ENCODE data around the gene SFTPA1. TPM values are rescaled to one million over a fixed set of nuclear protein-coding genes. Genes with fewer than 3 reads are reported as not detected.
"Not testable (repeated sequence)": the region's sequence is repeated elsewhere in the genome, so short reads cannot be mapped to it uniquely, and the experiment has no call there.

The SFTPA1 gene
- total and polyA plus RNA-seq, 10 donors: 0.30 to 1.4 (median 1.1) TPM; not detected in 6

- WGBS, 5 donors: 93 to 100% (median 97%) methylated on average over 1 of the region's 1 CpG
- Histone ChIP-seq H3K36me3 (no peaks in the 10 kb centered on the region), H3K27me3 (replicated peaks in 1 of 7) (no peaks in the 10 kb centered on the region), H3K27ac (no peak overlapping the region), H3K4me1 (no peaks in the 10 kb centered on the region), H3K4me3 (no peak overlapping the region), H3K9me3 (peaks cover 0 to 6% (median 0%) of the 10 kb centered on the region in 8 donors)
- intact Hi-C loops (cut with DNase I; ENCODE audit: low total_unique reads): no loop called here
- DNase-seq: no peak
- TF ChIP-seq POLR2A (IDR thresholded peaks at IDR 0.05): no peak
These were observed 5.4 kb downstream of the SFTPA1 start for GRCh38 chr10:79616164-79616563.

GRCh38 chr10:79623663-79624062 is 12.9 kb downstream of the SFTPA1 start:
- not testable (repeated sequence) for H3K27me3 ChIP-seq (replicated peaks in 1 of 7)

DNA sequence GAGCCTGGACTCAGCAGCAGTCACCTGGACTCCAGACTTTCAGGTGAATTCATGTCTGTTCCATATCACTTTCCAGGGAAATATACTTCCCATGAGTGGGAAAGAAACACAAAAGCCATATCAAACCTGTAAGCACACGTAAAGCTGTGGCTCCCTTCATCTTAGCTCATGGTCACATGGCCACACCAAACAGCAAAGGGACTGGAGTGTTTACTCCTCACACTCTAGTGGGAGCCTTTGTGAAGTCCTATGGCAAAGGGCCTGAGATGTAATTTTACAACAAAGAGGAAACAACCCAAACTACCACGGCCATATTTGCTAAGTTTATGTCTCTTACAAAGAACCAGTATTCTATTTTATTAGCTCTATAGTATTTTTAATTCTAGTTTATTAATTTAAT is 16.3 kb downstream of the SFTPA1 start:
- TF ChIP-seq, protein P1, sequence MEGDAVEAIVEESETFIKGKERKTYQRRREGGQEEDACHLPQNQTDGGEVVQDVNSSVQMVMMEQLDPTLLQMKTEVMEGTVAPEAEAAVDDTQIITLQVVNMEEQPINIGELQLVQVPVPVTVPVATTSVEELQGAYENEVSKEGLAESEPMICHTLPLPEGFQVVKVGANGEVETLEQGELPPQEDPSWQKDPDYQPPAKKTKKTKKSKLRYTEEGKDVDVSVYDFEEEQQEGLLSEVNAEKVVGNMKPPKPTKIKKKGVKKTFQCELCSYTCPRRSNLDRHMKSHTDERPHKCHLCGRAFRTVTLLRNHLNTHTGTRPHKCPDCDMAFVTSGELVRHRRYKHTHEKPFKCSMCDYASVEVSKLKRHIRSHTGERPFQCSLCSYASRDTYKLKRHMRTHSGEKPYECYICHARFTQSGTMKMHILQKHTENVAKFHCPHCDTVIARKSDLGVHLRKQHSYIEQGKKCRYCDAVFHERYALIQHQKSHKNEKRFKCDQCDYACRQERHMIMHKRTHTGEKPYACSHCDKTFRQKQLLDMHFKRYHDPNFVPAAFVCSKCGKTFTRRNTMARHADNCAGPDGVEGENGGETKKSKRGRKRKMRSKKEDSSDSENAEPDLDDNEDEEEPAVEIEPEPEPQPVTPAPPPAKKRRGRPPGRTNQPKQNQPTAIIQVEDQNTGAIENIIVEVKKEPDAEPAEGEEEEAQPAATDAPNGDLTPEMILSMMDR (IDR thresholded peaks at IDR 0.05 in 8 of 11, conservative IDR thresholded peaks at IDR 0.05 in 3 of 11): no peak
- TF ChIP-seq POLR2A (IDR thresholded peaks at IDR 0.05): no peak
- Histone ChIP-seq H3K4me1 (no peaks in the 10 kb centered on the region), H3K4me3 (no peak overlapping the region), H3K36me3 (no peaks in the 10 kb centered on the region), H3K27me3 (replicated peaks in 1 of 7) (no peaks in the 10 kb centered on the region), H3K27ac (no peak overlapping the region), H3K9me3 (peaks cover 0 to 25% (median 22%) of the 10 kb centered on the region in 8 donors)
- no peak for DNase-seq
- 71 to 92% (median 80%) methylated on average over 2 of the region's 2 CpGs for WGBS, 5 donors
- intact Hi-C loops (cut with DNase I; ENCODE audit: low total_unique reads): no loop called here

More at GRCh38 chr10:79623663-79624062, 12.9 kb downstream of the SFTPA1 start:
- H3K27ac ChIP-seq; H3K4me1 ChIP-seq; H3K36me3 ChIP-seq; DNase-seq; H3K4me3 ChIP-seq; intact Hi-C loops (cut with DNase I; ENCODE audit: low total_unique reads): not testable (repeated sequence)
- peaks cover 0 to 29% (median 22%) of the 10 kb centered on the region in 8 donors for H3K9me3 ChIP-seq

DNA sequence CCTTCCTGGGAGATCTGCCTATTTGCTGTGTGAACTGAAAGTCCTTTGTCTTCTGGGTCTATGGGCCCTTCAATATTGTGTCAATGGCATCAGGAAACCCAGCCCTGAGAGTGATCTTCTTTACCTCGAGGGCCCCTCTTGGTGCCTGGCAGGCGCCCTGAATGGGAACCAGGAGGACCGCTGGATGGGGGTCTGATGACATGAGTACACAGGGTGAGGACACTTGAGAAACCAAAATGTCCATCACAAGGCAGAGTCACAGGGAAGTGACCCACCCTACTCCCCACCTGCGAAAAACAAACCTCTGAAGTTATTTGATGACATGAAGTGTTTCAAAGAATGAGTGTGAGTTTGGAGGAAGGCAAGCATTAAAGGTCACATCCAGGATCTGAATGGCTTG is 17.3 kb downstream of the SFTPA1 start:
- intact Hi-C loops (cut with DNase I; ENCODE audit: low total_unique reads): no loop called here
- H3K36me3 ChIP-seq: no peaks in the 10 kb centered on the region
- no peak overlapping the region for H3K4me3 ChIP-seq
- WGBS, 5 donors: 81 to 100% (median 91%) methylated on average over 4 of the region's 4 CpGs
- no peaks in the 10 kb centered on the region for H3K27me3 ChIP-seq (replicated peaks in 1 of 7)
- H3K9me3 ChIP-seq: peaks cover 0 to 25% (median 22%) of the 10 kb centered on the region in 8 donors
- TF ChIP-seq POLR2A (IDR thresholded peaks at IDR 0.05) (no peak), POLR2AphosphoS5 (IDR thresholded peaks at IDR 0.05) (no peak)
- TF ChIP-seq, protein P1 (IDR thresholded peaks at IDR 0.05 in 8 of 11, conservative IDR thresholded peaks at IDR 0.05 in 3 of 11): no peak
- no peaks in the 10 kb centered on the region for H3K4me1 ChIP-seq
- H3K27ac ChIP-seq: no peak overlapping the region
- DNase-seq: no peak

DNA sequence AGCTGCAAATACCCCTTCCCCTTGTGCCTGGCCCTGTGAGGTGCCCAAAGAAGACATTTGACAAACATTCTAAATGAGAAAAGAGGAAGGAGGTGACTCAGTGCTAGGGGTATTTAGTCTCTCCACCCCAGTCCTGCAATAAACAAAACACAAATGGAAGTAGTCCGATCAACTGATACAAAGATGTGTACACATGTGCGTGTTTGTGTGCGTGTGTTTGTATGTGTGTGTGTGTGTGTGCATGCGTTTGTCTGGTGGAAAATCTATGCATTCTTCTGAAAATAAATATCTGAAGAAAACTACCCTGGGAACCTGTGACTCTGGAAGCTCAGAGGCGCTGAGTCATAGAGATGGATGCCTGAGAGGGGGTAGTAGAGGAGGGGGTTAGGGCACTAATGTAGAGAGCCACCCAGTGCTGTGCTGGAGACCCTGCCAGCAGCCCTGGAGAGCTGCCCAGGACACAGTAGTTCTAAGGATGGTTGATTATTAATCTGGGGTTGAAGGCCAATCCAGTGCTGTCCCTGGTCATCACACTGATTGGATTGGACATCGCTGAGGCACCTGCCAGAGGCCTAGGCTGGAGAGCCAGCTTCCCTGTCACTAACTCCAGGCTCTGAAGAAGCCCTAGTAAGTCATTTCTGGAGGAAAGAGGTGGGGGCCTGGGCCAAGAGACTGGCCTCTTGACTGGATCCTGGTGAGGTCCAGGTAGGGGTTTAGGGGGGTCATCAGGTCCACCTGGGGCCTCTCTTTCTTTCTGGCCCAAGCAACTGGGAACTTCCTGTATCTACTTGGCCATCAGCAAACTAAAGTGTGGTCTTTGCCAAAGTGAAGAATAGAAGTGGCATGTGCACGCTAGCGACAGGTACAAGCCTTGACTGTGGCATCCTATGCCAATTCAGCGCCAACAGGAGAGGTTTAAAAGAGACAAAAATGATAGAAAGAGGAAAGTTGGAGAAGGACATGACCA is 18.5 kb downstream of the SFTPA1 start:
- no peak overlapping the region for H3K4me3 ChIP-seq
- H3K9me3 ChIP-seq: peaks cover 0 to 19% (median 15%) of the 10 kb centered on the region in 8 donors
- no peak for TF ChIP-seq POLR2A (IDR thresholded peaks at IDR 0.05)
- TF ChIP-seq, protein P1 (IDR thresholded peaks at IDR 0.05 in 8 of 11, conservative IDR thresholded peaks at IDR 0.05 in 3 of 11): no peak
- no peak for TF ChIP-seq POLR2AphosphoS5 (IDR thresholded peaks at IDR 0.05)
- H3K27ac ChIP-seq: no peak overlapping the region
- no peak for DNase-seq
- intact Hi-C loops (cut with DNase I; ENCODE audit: low total_unique reads): no loop called here
- H3K4me1 ChIP-seq: no peaks in the 10 kb centered on the region
- H3K27me3 ChIP-seq (replicated peaks in 1 of 7): no peaks in the 10 kb centered on the region
- H3K36me3 ChIP-seq: no peaks in the 10 kb centered on the region
- WGBS, 5 donors: 89 to 96% (median 90%) methylated on average over 8 to 9 of the region's 9 CpGs

All from spleen (tissue), 11 donors.